NCI-H82 treated with DMSO at 0.1 percent for 48 hours (cell line): ENCODE results near the gene FKBP1A.
"Not testable (repeated sequence)": the region's sequence is repeated elsewhere in the genome, so short reads cannot be mapped to it uniquely, and the experiment has no call there.

Source experiments
- DNase-seq: peaks from one replicate; lab custom pipeline; 2025; ENCODE audit not compliant: unreplicated experiment; lab: John Stamatoyannopoulos, UW

Gene FKBP1A

DNA sequence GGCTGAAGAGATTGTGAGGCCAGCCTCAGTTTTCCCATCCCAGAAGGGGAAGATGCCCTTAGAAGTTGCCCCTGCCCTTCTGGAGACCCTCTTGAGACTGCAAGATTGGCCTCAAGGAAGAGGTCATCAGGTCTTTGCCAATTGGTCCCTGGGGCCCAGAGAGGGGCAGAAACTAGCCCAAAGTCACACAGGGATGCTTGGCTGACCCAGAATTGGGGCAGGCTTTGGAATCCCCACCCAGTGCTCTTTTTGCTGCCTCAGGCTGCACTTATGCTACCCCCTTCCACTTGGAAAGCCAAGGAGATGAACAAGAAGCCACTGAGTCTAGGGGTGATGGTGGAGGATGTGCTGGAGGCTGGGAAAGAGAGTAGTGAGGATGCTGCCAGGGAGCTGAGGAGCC lies 24.9 kb upstream of the FKBP1A start:
- no peak for DNase-seq

GRCh38 chr20:1417273-1417672 lies 24.4 kb upstream of the FKBP1A start:
- no peak for DNase-seq

DNA sequence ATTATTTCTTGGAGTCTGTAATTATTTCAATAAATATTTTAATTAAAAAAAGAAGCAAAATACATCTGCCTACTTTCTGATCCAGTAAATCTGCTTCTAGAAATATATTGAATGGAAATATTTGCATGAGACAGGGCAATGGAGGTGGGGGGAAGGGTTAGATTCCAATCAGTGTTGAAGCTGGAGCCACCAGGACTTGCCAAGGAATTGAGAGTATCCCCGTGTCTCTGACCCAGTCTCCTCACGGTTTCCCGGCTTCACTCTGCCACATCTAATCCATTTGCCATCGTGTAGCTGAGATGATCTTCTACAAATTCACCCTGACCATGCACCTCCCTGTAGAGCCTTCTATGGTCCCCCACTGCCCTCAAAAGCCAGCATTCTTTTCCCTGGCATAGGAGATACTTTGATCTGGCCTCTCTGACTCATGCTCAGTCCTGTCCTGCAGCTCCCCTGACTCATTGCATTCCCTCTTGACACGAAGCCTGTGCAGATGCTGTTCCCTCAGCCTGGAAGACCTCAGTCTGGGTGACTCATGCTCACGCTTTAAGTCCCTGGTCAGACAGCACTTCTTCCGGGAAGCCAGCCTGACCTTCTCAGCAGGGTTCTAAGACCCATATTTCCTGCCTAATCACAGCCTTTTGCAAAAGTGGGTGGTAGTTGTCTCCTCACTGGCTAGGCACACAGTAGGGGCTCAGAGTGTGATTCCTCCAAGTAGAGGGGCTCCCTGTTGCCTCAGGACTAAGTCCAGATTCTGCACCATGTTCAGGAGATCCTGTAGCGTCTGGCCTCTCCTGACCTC lies 23.0 kb upstream of the FKBP1A start:
- no peak for DNase-seq

DNA sequence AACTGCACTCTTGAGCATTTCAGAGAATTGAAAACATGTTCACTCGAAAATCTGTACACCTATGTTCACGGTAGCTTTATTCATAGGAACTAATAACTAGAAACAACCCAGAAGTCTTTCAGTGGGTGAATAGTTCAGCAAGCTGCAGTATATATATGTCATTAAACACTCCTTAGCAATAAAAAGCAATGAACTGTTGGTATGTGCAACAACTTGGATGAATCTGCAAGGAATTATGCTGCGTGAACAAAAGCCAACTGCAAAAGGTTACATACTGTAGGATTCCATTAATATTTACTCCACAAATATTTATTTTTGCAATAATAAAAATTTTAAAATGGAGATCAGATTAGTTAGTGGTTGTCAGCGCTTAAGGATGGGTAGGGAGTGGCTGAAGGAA lies 22.1 kb upstream of the FKBP1A start:
- DNase-seq = no peak

DNA sequence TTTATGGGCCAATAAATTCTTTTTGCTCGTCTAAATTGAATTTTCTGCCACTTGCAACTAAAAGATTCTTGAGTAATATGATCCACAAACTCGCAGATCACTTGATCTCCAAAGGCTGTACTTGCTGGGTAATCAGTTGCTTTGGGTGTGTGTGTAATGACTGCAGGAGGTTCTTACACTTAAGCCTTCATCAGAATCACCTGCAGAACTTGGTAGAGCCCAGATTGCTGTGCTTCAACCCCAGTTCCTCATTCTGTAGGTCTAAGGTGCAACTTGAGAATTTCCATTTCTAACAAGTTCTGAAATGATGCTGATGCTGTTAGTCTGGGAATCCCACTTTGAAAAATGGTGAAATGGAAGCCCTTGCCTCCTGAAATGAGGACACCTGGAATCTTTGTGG lies 12.9 kb upstream of the FKBP1A start:
- DNase-seq = no peak

GRCh38 chr20:1403624-1404023 lies 10.8 kb upstream of the FKBP1A start:
- DNase-seq = no peak

DNA sequence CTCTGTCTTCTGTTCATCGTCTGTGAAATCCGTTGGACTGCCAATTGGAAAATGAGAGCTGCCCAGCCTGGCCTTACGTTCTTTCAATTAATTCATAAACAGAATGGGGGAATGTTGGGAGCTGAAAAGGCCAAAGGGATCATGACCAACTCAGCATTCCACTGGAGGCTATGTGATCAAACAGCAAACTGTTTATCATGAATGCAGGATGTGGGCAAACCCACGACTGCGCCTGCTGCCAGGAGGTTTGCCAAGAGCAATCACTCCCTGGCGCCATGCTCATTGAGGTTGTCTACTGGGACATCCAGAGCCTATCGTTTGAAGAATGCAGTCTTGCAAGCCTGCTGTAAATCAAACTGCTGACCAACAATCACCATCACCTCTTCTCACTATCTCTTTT lies 9.3 kb upstream of the FKBP1A start:
- no peak for DNase-seq

- DNase-seq = no peak
These were observed 8.6 kb upstream of the FKBP1A start for GRCh38 chr20:1401451-1401907.

DNA sequence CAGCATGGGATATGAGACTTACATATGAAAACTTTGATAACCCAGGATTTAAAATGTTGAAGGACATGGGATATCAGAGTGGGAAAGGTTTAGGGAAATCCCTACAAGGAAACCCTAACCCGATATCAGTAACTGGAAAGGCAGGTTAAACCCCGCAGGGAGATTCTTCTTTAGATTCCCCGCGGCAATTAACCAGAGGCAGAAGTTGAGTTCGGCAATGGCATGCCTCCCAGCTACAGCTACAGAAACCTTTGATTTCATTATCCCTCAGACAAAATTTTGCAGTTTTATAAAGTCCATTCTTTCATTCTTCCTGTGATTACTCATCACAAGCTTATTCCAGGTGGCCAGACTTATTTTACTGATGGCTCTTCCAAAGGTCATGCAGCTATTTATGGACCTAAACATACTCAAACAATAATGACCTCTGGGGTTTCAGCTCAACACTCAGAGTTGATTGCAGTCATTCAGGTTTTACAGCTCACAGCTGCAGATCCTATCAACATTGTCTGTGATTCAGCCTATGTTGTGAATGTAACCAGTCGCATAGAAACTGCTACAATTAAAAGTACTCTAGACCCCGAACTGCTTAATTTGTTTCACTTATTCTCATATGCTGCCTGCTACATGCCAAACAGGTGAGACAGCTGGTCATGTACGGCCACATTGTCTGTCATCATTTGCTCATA lies 7.0 kb upstream of the FKBP1A start:
- DNase-seq = not testable (repeated sequence)

DNA sequence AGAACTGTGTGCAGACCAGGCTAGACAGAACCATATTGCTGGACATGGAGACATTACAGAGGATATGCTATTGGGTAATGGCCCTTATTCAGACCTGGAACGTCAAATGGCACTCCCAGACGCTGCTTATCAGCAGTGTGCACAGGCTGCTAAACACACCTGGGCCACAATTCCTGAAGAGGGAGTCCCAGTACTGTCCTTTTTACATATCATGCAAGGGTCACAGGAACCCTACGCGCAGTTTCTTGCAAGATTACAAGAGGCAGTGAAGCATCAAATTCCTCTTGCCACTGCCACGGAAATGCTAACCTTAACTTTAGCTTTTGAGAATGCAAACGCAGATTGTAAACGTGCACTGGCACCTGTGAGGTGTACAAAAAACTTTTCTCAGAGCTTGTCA lies 5.3 kb upstream of the FKBP1A start:
- not testable (repeated sequence) for DNase-seq

DNA sequence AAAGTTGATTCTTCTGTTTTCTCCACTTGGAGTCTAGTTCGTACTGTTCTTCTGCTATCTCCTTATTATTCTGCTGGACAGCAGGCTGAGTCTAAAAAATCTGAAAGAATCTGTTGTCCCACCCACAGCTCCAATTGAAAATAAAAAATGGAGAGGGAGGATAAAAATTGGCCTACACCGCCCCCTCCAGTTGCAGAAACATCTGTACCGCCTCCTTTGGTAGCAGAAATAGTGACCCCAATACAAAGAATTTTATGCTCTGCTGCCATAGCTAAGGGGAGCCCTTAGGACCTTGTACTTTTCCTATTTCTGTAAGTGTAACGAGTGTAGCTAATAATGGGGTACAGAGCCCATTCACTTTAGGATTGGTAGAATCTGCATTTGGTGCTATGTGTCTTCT lies 4.9 kb upstream of the FKBP1A start:
- DNase-seq = no peak

DNA sequence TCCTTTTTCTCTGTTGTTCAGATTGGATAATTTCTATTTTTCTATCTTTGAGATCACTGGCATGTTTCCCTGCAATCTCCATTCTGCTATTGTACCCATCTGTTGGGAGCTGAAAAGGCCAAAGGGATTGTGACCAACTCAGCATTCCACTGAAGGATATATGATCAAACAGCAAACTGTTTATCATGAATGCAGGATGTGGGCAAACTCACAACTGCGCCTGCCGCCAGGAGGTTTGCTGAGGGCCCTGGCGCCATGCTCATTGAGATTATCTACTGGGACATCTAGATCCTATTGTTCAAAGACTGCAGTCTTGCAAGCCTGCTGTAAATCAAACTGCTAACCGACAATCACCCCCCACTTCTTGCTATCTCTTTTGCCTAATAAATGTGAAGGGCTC lies 3.8 kb upstream of the FKBP1A start:
- DNase-seq = no peak

GRCh38 chr20:1396264-1396663 lies 3.4 kb upstream of the FKBP1A start:
- DNase-seq = no peak

- DNase-seq = no peak
These were observed 1.8 kb upstream of the FKBP1A start for GRCh38 chr20:1394686-1395085.

DNA sequence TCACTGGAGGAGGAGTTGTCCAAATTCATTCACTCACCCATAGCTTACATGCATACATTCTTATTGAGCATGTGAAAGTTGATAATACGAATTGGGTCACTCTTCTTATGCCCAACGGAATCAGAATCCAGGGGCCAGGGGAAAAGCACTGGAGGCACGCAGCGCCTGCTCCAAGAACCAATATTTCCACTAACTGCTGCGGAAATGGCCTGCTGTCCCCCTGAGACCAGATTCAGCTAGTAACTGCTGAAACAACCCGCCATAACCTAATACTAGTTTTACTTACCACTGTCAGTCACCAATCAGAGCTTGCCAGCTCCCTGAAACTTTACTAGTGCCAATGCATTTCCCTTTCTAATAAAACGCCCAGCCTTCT lies 641 bp upstream of the FKBP1A start:
- DNase-seq = no peak

DNA sequence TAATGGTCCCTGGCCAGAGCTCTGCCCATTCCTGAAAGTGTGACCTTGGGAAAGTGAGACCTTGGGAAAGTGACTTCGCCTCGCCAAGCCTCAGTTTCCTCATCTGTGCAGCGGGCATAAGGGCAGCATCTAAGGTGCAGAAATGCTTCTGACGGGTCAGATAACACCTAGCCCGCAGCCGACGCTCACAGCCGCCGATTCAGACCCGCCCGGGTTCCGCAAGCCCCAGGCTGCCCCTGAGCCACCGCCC lies 486 bp downstream of the FKBP1A start:
- no peak for DNase-seq

GRCh38 chr20:1391640-1392442 lies 1.0 kb downstream of the FKBP1A start:
- DNase-seq = no peak

DNA sequence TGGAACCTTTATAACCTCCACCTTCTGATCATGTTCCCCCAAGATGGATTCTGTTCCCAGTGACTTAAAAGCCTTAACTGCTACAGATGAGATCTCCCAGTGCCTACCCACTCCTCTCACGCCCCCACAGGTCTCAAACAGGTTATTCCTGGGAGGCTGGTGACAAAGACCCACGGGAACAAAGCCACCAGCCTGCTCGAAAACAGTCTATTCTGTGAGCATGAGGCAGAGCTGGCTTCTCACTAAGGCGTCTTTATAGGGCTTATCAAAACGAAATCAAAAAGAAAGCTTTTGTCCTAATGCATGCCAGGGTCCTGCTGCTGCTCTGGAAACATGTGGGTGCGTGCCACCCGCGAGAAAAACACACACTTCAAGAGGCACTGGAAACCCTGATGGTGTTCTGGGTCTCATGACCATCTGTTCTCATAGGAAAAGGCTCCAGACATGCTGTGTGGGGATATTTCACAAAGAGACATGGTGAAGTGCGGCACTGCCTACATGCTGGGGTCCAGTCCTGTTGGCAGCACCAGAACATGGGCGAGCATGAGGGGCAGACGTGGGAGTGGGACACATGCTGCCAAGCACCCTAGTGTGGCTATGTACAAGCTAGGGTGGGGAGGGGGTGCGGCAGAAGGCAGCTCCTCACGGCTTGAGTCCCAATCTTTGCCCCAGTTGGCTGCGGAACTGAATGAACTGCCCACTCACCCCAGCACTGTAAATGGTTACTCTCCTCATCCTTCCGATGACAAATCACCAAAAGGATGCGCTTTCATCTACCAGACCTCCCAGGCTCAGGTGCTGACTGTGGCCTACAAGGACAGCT lies 2.1 kb downstream of the FKBP1A start:
- DNase-seq = no peak

- no peak for DNase-seq
These were observed 2.9 kb downstream of the FKBP1A start for GRCh38 chr20:1389703-1390580.

- no peak for DNase-seq
These were observed 3.9 kb downstream of the FKBP1A start for GRCh38 chr20:1388741-1389483.
